ENCODE measurements around the gene CDK6. TPM values are rescaled to one million over a fixed set of nuclear protein-coding genes. Genes with fewer than 3 reads are reported as not detected.

The CDK6 gene
- total and polyA plus RNA-seq, 9 of the 15 experiments (the other 6 are each of a cell fraction or from before 2014, with no cell fraction given): 7.6 to 109 (median 44.4) TPM

DNA sequence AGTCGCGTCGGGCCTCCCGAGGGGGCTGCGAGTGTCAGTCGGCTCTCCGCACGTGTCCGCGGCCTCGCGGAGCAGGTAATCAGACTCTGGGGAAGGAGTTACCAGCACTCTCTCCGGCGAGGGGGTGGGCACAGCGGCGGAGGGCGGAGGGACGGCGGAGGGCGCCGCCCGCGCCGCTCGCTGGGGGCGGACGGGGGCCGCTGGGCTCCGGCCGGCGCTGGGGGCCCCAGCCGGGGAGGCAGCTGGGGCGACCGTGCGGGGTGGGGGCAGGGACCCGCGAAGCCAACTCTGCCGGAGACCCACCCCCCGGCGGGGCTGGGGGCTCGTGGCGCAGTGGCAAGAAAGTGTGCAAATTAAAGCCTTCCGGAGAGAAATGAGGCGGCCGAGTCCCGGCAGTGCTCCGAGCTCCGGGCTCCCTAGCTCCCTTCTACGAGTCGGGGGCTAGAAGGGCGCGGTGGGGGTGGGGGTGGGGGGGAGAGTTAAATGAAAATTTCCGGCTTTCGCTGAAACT is at the start of gene CDK6 (continued):
- TF ChIP-seq, protein P1, sequence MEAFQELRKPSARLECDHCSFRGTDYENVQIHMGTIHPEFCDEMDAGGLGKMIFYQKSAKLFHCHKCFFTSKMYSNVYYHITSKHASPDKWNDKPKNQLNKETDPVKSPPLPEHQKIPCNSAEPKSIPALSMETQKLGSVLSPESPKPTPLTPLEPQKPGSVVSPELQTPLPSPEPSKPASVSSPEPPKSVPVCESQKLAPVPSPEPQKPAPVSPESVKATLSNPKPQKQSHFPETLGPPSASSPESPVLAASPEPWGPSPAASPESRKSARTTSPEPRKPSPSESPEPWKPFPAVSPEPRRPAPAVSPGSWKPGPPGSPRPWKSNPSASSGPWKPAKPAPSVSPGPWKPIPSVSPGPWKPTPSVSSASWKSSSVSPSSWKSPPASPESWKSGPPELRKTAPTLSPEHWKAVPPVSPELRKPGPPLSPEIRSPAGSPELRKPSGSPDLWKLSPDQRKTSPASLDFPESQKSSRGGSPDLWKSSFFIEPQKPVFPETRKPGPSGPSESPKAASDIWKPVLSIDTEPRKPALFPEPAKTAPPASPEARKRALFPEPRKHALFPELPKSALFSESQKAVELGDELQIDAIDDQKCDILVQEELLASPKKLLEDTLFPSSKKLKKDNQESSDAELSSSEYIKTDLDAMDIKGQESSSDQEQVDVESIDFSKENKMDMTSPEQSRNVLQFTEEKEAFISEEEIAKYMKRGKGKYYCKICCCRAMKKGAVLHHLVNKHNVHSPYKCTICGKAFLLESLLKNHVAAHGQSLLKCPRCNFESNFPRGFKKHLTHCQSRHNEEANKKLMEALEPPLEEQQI (IDR thresholded peaks at IDR 0.05): no peak
- TF ChIP-seq ZNF41 (CRISPR knock-in tag; conservative IDR thresholded peaks at IDR 0.05) (no peak), RBBP5 (IDR thresholded peaks at IDR 0.05; ENCODE audit: borderline replicate concordance, insufficient read depth, low read length, poor library complexity, severe bottlenecking) (peak; percentile 47), ZNF668 (CRISPR knock-in tag; IDR thresholded peaks at IDR 0.05) (no peak), ZNF408 (CRISPR knock-in tag; IDR thresholded peaks at IDR 0.05; ENCODE audit: low read depth) (no peak), ZNF830 (CRISPR knock-in tag; IDR thresholded peaks at IDR 0.05) (no peak), TAL1 (IDR thresholded peaks at IDR 0.05) (no peak), ZFP30 (CRISPR knock-in tag; IDR thresholded peaks at IDR 0.05; ENCODE audit: borderline replicate concordance) (no peak), ZFP1 (CRISPR knock-in tag; IDR thresholded peaks at IDR 0.05) (no peak), ZNF511 (CRISPR knock-in tag; IDR thresholded peaks at IDR 0.05) (no peak), ZNF696 (CRISPR knock-in tag; conservative IDR thresholded peaks at IDR 0.05) (no peak), NFYB (IDR thresholded peaks at IDR 0.05; ENCODE audit: extremely low read depth, insufficient read length) (no peak), SP2 (IDR thresholded peaks at IDR 0.05; ENCODE audit: extremely low read depth, low read depth, low read length, poor library complexity, severe bottlenecking) (no peak), MEIS2 (IDR thresholded peaks at IDR 0.05; ENCODE audit: partially characterized antibody) (no peak), TAF7 (tag; IDR thresholded peaks at IDR 0.05) (no peak), MAFF (IDR thresholded peaks at IDR 0.05; ENCODE audit: low read length) (no peak)
- TF ChIP-seq, protein P2, sequence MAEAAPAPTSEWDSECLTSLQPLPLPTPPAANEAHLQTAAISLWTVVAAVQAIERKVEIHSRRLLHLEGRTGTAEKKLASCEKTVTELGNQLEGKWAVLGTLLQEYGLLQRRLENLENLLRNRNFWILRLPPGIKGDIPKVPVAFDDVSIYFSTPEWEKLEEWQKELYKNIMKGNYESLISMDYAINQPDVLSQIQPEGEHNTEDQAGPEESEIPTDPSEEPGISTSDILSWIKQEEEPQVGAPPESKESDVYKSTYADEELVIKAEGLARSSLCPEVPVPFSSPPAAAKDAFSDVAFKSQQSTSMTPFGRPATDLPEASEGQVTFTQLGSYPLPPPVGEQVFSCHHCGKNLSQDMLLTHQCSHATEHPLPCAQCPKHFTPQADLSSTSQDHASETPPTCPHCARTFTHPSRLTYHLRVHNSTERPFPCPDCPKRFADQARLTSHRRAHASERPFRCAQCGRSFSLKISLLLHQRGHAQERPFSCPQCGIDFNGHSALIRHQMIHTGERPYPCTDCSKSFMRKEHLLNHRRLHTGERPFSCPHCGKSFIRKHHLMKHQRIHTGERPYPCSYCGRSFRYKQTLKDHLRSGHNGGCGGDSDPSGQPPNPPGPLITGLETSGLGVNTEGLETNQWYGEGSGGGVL (CRISPR knock-in tag; IDR thresholded peaks at IDR 0.05): no peak
- TF ChIP-seq, protein P3, sequence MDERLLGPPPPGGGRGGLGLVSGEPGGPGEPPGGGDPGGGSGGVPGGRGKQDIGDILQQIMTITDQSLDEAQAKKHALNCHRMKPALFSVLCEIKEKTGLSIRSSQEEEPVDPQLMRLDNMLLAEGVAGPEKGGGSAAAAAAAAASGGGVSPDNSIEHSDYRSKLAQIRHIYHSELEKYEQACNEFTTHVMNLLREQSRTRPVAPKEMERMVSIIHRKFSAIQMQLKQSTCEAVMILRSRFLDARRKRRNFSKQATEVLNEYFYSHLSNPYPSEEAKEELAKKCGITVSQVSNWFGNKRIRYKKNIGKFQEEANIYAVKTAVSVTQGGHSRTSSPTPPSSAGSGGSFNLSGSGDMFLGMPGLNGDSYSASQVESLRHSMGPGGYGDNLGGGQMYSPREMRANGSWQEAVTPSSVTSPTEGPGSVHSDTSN (CRISPR knock-in tag; IDR thresholded peaks at IDR 0.05; ENCODE audit: low read depth): no peak
- TF ChIP-seq, protein P3 (tag; conservative IDR thresholded peaks at IDR 0.05; ENCODE audit: low read depth): no peak
- TF ChIP-seq, protein P4, sequence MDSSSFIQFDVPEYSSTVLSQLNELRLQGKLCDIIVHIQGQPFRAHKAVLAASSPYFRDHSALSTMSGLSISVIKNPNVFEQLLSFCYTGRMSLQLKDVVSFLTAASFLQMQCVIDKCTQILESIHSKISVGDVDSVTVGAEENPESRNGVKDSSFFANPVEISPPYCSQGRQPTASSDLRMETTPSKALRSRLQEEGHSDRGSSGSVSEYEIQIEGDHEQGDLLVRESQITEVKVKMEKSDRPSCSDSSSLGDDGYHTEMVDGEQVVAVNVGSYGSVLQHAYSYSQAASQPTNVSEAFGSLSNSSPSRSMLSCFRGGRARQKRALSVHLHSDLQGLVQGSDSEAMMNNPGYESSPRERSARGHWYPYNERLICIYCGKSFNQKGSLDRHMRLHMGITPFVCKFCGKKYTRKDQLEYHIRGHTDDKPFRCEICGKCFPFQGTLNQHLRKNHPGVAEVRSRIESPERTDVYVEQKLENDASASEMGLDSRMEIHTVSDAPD (CRISPR knock-in tag; IDR thresholded peaks at IDR 0.05): no peak

All from K562 (cell line).